Esophagus muscularis mucosa (tissue), 4 donors: ENCODE data around the gene ERCC2.

Experiments
- CTCF ChIP-seq, 3 experiments: fragments of 200-600 bp in 2 of 3; fragments of 450-650 bp in 1 of 3; sonication (generic) in 2 of 3; IDR thresholded peaks; one replicate each; pipeline ENCODE4 v1.5.1; 2017 to 2019; ENCODE audit warnings: antibody characterized with exemption in 3 of 3, mild to moderate bottlenecking in 2 of 3, moderate library complexity in 1 of 3
- EP300 ChIP-seq: sonication (generic); formaldehyde crosslinking; IDR thresholded peaks from one replicate; pipeline ENCODE4 v1.6.1; 2017; ENCODE audit warnings: antibody characterized with exemption
- POLR2AphosphoS5 ChIP-seq, 2 donors: sonication (generic); formaldehyde crosslinking; IDR thresholded peaks; one replicate each; pipeline ENCODE4 v1.6.1; 2017; ENCODE audit warnings: antibody characterized with exemption in 2 of 2

GRCh38 chr19:45380107-45380506, 9.7 kb upstream of the ERCC2 start:
- TF ChIP-seq CTCF (IDR thresholded peaks at IDR 0.05) (no peak), EP300 (no peak), POLR2AphosphoS5 (IDR thresholded peaks at IDR 0.05) (no peak)
